Middle frontal gyrus (tissue), 1 donor: ENCODE results near the gene PDGFD.
"Not testable (repeated sequence)": the region's sequence is repeated elsewhere in the genome, so short reads cannot be mapped to it uniquely, and the experiment has no call there.

Experiments used
- DNase-seq: peaks from one replicate; pipeline ENCODE4 v3.0.0-alpha.2; 2015; ENCODE audit warnings: low spot score; ENCODE audit errors: extremely low spot score

The PDGFD gene

DNA sequence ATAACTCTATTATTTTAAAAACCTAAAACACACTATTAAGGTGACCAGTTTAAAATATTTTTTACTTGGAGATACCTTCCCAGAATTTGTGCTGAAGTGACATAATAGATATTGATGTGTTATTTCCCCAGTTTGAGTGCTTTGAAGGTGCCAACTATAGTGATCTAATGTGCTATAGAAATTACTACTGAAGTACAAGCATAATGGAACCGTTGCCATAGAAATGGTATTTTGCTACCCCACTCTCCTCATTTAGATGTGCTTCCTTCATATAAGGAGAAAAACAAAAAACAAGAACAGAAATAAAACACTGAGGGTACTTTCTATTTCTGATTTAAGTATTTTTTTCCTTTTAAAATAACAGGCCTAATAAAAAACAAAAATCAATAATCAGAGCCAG is 108.4 kb downstream of the PDGFD start:
- no peak for DNase-seq

- no peak for DNase-seq
Measured at GRCh38 chr11:104054911-104055529, 108.9 kb downstream of the PDGFD start.

DNA sequence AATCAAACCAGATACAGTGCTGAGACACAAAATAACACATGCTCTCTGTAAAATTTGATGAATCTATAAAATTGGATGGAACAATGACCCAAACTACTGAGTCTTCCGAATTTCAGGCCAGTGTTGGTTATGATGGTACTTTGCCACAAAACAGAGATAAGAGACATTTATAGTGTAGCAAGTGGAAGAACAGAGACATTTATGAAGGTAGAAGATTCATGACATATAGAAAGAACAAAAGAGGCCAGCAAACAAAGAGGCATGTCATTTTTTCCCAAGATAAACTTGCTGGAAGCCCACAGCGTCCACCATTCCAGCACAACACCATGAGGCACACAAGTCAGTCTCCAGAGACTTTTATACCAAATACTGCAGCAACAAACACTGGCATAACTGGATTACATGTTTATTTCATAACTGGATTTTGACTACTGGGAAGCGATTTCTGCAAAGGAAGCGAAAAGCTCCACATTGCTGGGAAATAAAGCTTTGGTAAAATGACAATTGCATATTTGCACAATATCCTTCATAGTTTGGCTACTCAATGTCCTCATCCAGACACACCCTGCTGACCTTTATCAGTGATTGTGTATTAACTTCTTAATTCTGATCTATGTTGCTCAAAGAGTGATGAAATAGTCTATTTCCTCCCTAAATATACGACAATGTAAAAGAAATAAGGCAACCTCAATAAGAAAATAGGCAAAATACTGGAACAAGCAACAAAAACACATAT is 110.0 kb downstream of the PDGFD start:
- DNase-seq = no peak

GRCh38 chr11:104051778-104052177 is 112.2 kb downstream of the PDGFD start:
- no peak for DNase-seq

GRCh38 chr11:104049116-104049515 is 114.8 kb downstream of the PDGFD start:
- DNase-seq = no peak

- DNase-seq = not testable (repeated sequence)
Measured at GRCh38 chr11:104046858-104047257, 117.1 kb downstream of the PDGFD start.

- no peak for DNase-seq
Measured at GRCh38 chr11:104046331-104046730, 117.6 kb downstream of the PDGFD start.

- DNase-seq = no peak
Measured at GRCh38 chr11:104043678-104044239, 120.2 kb downstream of the PDGFD start.

DNA sequence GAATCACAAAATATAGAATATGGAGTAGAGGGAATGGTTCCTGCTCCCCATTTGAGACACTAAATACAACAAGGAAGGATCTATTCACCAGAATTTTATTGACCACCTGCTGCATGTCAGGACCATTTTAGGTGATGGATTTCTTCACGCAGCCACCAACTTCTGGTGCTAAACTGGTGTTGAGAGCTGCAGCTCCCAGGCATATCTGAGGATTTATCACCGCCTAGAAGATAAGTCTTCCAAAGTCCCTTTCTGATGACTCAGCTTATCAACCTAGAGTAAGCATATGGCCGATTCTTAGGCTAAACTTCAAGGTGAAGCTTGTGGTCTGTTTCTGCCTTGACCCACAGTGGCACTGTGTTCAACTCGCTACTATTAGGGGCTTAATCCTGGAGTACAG is 120.8 kb downstream of the PDGFD start:
- no peak for DNase-seq

GRCh38 chr11:104041792-104042191 is 122.2 kb downstream of the PDGFD start:
- DNase-seq = no peak

DNA sequence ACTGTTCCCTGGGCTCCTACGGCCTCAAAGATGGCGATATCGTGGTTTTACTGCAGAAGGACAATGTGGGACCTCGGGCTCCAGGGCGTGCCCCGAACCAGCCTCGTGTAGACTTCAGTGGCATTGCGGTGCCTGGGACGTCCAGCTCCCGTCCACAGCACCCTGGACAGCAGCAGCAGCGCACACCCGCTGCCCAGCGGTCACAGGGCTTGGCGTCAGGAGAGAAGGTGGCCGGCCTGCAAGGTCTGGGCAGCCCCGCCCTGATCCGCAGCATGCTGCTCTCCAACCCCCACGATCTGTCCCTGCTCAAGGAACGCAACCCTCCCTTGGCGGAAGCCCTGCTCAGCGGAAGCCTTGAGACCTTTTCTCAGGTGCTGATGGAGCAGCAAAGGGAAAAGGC is 127.0 kb downstream of the PDGFD start:
- no peak for DNase-seq

DNA sequence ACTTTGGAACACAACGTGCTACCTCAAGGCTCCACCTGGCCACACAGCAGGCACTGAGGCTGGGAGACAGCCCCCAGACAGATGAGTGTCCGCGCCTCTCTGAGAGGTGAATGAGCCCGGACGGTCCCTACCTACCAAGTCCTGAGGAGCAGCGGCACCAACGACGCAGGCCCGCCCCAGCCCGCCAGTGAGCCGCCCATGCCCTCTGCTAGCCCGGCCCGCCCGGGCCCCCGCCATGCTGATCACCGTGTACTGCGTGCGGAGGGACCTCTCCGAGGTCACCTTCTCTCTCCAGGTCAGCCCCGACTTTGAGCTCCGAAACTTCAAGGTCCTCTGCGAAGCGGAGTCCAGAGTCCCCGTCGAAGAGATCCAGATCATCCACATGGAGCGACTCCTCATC is 127.4 kb downstream of the PDGFD start, which contains the start of gene DDI1:
DDI1 (plus strand) TSS at position 53 of the 400 bp plus-strand sequence; CDS start at position 236, 183 bp downstream.
- no peak for DNase-seq

GRCh38 chr11:104033561-104033960 is 130.4 kb downstream of the PDGFD start:
- no peak for DNase-seq

DNA sequence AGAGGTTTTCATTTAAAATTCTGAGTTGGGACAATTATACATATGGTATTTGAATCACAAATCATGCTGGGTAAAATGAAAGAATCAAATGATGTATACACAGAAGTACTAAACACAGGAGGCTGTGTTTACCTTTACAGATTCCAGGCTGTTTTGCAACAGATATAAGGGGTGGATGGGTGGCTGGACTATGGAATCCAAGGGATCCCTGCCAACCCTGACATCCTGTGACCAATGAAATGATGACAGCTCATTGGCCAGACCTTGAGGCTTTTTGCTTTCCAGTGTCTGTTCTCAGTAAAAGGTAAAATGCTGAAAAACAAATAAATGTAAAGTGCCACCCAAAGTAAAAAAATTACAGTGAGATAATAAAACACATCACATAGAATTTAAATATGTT is 130.8 kb downstream of the PDGFD start:
- no peak for DNase-seq

- DNase-seq = no peak
Measured at GRCh38 chr11:104028476-104029263, 135.3 kb downstream of the PDGFD start.

DNA sequence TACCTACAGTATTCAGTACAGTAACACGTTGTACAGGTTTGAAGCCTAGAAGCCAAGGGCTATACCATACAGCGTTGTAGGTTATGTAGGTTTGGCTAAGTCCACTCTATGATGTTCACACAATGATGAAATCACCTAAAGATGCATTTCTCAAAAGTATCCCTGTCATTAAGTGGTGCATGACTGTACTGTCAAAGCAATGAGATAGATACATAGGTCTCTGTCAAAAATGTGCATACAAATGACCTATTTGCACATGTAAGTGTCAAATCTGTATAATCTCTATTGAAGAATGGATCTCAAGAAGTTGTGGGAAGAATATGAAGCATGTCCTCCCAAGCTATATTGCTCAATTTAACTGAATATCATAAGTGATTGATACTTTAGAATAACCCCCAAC is 139.4 kb downstream of the PDGFD start:
- DNase-seq = no peak

GRCh38 chr11:104015649-104016415 is 148.1 kb downstream of the PDGFD start:
- no peak for DNase-seq

DNA sequence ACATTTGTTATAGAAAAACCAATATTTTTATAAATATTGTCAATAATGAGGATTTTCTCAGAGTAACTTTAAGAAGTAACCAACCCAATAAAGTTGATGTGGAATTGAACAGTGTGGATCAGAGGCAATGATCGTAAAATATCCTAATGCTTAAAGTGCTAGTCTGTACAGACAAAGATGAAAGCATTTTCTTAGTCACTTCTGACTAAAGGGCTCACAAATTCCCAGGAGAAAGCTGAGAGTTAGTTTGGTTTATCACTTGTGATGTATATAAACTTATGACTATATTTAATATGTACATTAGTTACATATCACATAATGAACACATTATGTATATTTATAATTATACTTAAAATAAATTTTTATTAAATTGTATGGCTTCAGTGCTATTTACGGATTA is 152.9 kb downstream of the PDGFD start:
- no peak for DNase-seq

DNA sequence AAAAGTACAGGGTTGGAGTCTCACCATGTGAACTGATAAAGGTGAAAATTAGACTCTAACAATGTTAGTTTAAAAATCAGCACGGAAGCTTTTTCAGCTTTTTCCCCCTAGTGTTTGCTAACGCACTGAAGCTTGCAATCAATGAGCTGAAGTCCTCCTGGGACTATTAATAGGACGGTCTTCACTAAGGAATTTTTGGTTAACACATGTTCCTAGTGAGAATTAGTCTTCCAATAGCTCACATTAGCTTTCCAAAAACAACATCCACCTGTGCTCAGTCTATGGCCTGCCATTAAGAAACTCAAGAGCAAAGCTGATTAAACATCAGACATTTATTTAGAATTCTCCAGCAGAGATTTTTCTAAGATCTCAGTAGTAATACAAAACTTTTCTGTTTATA is 154.2 kb downstream of the PDGFD start:
- DNase-seq = no peak

GRCh38 chr11:104005234-104005855 is 158.6 kb downstream of the PDGFD start:
- no peak for DNase-seq

DNA sequence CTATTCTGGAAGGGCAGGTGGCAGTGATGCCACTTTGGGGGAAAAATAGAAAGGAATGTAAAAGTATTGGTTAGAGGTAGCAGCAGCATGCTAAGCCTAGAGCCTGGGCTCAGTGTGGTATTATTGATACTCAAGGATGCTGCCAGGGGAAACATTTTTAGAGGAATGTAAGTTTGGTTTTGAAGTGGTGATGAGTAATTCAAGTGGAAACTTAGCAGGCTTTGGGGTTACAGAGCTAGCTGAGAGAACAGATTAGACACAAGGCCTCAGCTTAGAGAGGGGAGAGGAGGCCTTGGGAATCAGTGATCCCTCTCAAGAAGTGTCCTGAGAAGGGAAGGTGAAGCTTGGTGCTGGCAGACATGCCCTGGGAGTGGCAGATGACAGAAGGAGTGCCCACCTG is 160.5 kb downstream of the PDGFD start:
- no peak for DNase-seq
